HG02885 (cell line): ENCODE measurements around the gene TRIM63.

ENCODE experiments used
- ATAC-seq: cut with Tn5 transposase; IDR thresholded peaks from one replicate; pipeline ENCODE4 v1.9.1; 2021; ENCODE audit warnings: mild to moderate bottlenecking; ENCODE audit not compliant: unreplicated experiment, poor library complexity

TRIM63 gene

GRCh38 chr1:26035959-26036755, 31.3 kb downstream of the TRIM63 start:
- ATAC-seq: peak; percentile 72

- peak; percentile 86 for ATAC-seq
These were observed 32.0 kb downstream of the TRIM63 start for GRCh38 chr1:26035203-26035958.

- ATAC-seq: no peak
These were observed 32.8 kb downstream of the TRIM63 start for GRCh38 chr1:26034504-26035202.

GRCh38 chr1:26032656-26033357, 34.6 kb downstream of the TRIM63 start:
- ATAC-seq: no peak

- no peak for ATAC-seq
These were observed 35.7 kb downstream of the TRIM63 start for GRCh38 chr1:26031611-26032220.

GRCh38 chr1:26031196-26031595, 36.2 kb downstream of the TRIM63 start:
- ATAC-seq: no peak

- no peak for ATAC-seq
These were observed 37.5 kb downstream of the TRIM63 start for GRCh38 chr1:26029864-26030481.

- ATAC-seq: no peak
These were observed 38.2 kb downstream of the TRIM63 start for GRCh38 chr1:26029054-26029863.

GRCh38 chr1:26028490-26028980, 38.9 kb downstream of the TRIM63 start:
- ATAC-seq: no peak

GRCh38 chr1:26027716-26028489, 39.5 kb downstream of the TRIM63 start:
- ATAC-seq: no peak

- ATAC-seq: no peak
These were observed 41.9 kb downstream of the TRIM63 start for GRCh38 chr1:26025517-26025916.

- ATAC-seq: no peak
These were observed 42.4 kb downstream of the TRIM63 start for GRCh38 chr1:26025060-26025459.

- ATAC-seq: no peak
These were observed 43.6 kb downstream of the TRIM63 start for GRCh38 chr1:26023826-26024225.

GRCh38 chr1:26023009-26023408, 44.4 kb downstream of the TRIM63 start:
- ATAC-seq: no peak

GRCh38 chr1:26022404-26022779, 45.0 kb downstream of the TRIM63 start:
- no peak for ATAC-seq

GRCh38 chr1:26021647-26022403, 45.6 kb downstream of the TRIM63 start, which contains the start of gene EXTL1:
Gene EXTL1 (plus strand): TSS chr1:26021775. CDS start chr1:26022647, 872 bp downstream.
- ATAC-seq: no peak
